ENCODE measurements around the gene KCNK7.

The KCNK7 gene

GRCh38 chr11:65610404-65610803 is 14.8 kb upstream of the KCNK7 start:
- Histone ChIP-seq H3K9ac (no peak overlapping the region), H3K27me3 (ENCODE audit: insufficient read depth, low read depth) (no peaks in the 10 kb centered on the region), H4K20me1 (ENCODE audit: insufficient read depth) (no peaks in the 10 kb centered on the region), H3K4me3 (IDR thresholded peaks at IDR 0.05; ENCODE audit: insufficient read depth, low read depth, low read length) (no peak overlapping the region), H3K4me1 (ENCODE audit: low read depth, poor library complexity, severe bottlenecking) (peaks cover 21% of the 10 kb centered on the region), H3K79me2 (ENCODE audit: insufficient read depth, low read depth) (peaks cover 16% of the 10 kb centered on the region), H2AFZ (ENCODE audit: low read depth) (no peak overlapping the region), H3K36me3 (ENCODE audit: insufficient read depth) (no peaks in the 10 kb centered on the region), H3K27ac (no peak overlapping the region), H3K4me2 (no peak overlapping the region)
- TF ChIP-seq, protein P1, sequence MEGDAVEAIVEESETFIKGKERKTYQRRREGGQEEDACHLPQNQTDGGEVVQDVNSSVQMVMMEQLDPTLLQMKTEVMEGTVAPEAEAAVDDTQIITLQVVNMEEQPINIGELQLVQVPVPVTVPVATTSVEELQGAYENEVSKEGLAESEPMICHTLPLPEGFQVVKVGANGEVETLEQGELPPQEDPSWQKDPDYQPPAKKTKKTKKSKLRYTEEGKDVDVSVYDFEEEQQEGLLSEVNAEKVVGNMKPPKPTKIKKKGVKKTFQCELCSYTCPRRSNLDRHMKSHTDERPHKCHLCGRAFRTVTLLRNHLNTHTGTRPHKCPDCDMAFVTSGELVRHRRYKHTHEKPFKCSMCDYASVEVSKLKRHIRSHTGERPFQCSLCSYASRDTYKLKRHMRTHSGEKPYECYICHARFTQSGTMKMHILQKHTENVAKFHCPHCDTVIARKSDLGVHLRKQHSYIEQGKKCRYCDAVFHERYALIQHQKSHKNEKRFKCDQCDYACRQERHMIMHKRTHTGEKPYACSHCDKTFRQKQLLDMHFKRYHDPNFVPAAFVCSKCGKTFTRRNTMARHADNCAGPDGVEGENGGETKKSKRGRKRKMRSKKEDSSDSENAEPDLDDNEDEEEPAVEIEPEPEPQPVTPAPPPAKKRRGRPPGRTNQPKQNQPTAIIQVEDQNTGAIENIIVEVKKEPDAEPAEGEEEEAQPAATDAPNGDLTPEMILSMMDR (conservative IDR thresholded peaks at IDR 0.05; ENCODE audit: low read depth, low read length) = no peak

- Histone ChIP-seq H3K36me3 (ENCODE audit: insufficient read depth) (no peaks in the 10 kb centered on the region), H3K79me2 (ENCODE audit: insufficient read depth, low read depth) (peaks cover 16% of the 10 kb centered on the region), H2AFZ (ENCODE audit: low read depth) (no peak overlapping the region), H3K27me3 (ENCODE audit: insufficient read depth, low read depth) (no peaks in the 10 kb centered on the region), H3K4me2 (no peak overlapping the region), H4K20me1 (ENCODE audit: insufficient read depth) (no peaks in the 10 kb centered on the region), H3K27ac (no peak overlapping the region; the same call in 1 of the 2 replicates), H3K9ac (no peak overlapping the region), H3K4me1 (ENCODE audit: low read depth, poor library complexity, severe bottlenecking) (peaks cover 21% of the 10 kb centered on the region), H3K4me3 (IDR thresholded peaks at IDR 0.05; ENCODE audit: insufficient read depth, low read depth, low read length) (no peak overlapping the region)
- TF ChIP-seq, protein P1 (conservative IDR thresholded peaks at IDR 0.05; ENCODE audit: low read depth, low read length) = no peak
These were observed 14.1 kb upstream of the KCNK7 start for GRCh38 chr11:65609665-65610064.

DNA sequence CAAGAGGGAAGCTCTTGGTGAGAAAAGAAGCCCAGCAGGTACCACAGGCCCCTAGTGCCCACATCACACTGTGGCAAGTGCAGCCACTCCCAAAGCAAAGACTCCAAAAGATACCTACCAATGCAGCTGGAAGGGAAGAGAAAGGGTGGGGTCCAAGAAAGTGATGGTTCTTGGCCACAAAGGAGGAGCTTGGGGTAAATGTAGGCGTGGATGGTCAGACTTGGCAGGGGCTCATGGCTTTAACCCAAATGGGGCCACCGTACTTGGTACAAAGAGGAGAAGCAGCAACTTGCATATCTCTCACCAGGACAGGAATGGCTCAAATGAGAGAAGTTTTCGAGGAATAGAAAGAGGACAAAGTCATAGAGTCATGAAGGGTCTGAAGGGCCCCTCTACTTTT is 13.6 kb upstream of the KCNK7 start:
- Histone ChIP-seq H3K4me3 (IDR thresholded peaks at IDR 0.05; ENCODE audit: insufficient read depth, low read depth, low read length) (no peak overlapping the region), H3K4me2 (no peak overlapping the region), H3K79me2 (ENCODE audit: insufficient read depth, low read depth) (peaks cover 16% of the 10 kb centered on the region), H3K27me3 (ENCODE audit: insufficient read depth, low read depth) (no peaks in the 10 kb centered on the region), H3K36me3 (ENCODE audit: insufficient read depth) (no peaks in the 10 kb centered on the region), H3K27ac (no peak overlapping the region; the same call in 1 of the 2 replicates), H3K4me1 (ENCODE audit: low read depth, poor library complexity, severe bottlenecking) (peaks cover 21% of the 10 kb centered on the region), H2AFZ (ENCODE audit: low read depth) (no peak overlapping the region), H3K9ac (no peak overlapping the region), H4K20me1 (ENCODE audit: insufficient read depth) (no peaks in the 10 kb centered on the region)
- TF ChIP-seq, protein P1 (conservative IDR thresholded peaks at IDR 0.05; ENCODE audit: low read depth, low read length) = no peak

DNA sequence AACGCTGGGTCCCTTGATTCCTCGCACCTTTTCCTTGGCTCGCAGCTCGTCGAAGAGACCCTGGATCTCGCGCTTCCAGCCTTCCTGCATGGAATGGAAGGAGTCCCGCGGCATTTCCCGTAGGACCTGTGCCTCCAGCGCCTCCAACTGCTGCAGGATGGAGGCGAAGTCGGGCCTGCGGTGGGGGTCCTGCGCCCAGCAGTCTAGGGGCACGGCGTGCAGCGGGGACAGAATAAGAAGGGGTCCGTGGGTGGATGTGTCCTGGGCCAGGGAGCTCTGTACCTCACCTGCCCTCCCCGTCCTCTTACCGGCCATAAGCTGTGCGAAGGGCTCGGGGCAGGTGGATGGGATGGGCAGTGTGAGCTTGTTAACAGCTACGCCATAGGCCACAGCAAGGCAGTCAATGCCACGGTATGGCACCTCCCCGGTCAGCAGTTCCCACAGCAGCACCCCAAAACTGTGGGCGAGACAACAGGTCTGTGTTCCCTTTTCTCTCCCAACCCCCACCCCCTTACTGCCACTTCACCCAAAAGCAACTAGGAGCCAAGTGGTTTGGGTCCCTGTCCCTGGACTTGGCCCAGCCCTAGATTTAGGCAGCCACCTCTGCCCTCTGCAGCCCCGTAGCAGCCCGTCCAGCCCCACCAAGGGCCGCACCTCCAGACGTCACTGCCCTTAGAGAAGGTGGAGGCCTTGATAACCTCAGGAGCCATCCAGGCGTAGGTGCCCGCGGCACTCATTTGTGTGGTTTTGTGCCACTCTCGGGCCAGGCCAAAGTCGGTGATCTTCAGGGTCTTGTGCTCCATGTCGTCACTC is 12.2 kb upstream of the KCNK7 start:
- TF ChIP-seq, protein P1 (conservative IDR thresholded peaks at IDR 0.05; ENCODE audit: low read depth, low read length) = no peak
- Histone ChIP-seq H3K36me3 (ENCODE audit: insufficient read depth) (no peaks in the 10 kb centered on the region), H3K4me1 (ENCODE audit: low read depth, poor library complexity, severe bottlenecking) (peaks cover 16% of the 10 kb centered on the region), H3K4me3 (IDR thresholded peaks at IDR 0.05; ENCODE audit: insufficient read depth, low read depth, low read length) (no peak overlapping the region), H3K79me2 (ENCODE audit: insufficient read depth, low read depth) (peaks cover 10% of the 10 kb centered on the region; the same call in 1 of the 2 replicates), H2AFZ (ENCODE audit: low read depth) (no peak overlapping the region), H3K9ac (no peak overlapping the region), H3K4me2 (no peak overlapping the region), H3K27ac (no peak overlapping the region), H4K20me1 (ENCODE audit: insufficient read depth) (no peaks in the 10 kb centered on the region), H3K27me3 (ENCODE audit: insufficient read depth, low read depth) (no peaks in the 10 kb centered on the region)
